Activated CD8-positive, alpha-beta T cell treated with anti-CD3 and anti-CD28 coated beads, Interleukin-2, amount 10 ng/mL, durations not matched to agents 7 days and 5 days (primary cell): Measurements from ENCODE around the gene IQCH. TPM values are rescaled to one million over a fixed set of nuclear protein-coding genes. Genes with fewer than 3 reads are reported as not detected.
A peak's percentile ranks its signal among the peaks of the same experiment; 100 is the strongest.
"Not testable (repeated sequence)": the region's sequence is repeated elsewhere in the genome, so short reads cannot be mapped to it uniquely, and the experiment has no call there.

Experiments used
- ATAC-seq: fragments of 150-1000 bp; cut with Tn5 transposase; one replicate; pipeline ENCODE4 v1.10.0; 2021; ENCODE audit warnings: moderate library complexity
- CTCF ChIA-PET: fragments of 350-600 bp; sonication (Branson Sonifier 250); formaldehyde crosslinking; loops from one replicate; lab custom pipeline; 2021; ENCODE audit warnings: antibody characterized with exemption; lab: Charles Lee
- POLR2A ChIA-PET: fragments of 350-600 bp; sonication (Branson Sonifier 250); formaldehyde crosslinking; loops from one replicate; lab custom pipeline; 2021; ENCODE audit warnings: antibody characterized with exemption; lab: Charles Lee
- DNase-seq: peaks from one replicate; pipeline ENCODE4 v3.0.0-alpha.2; 2020
- H3K27ac Mint-ChIP-seq: one replicate; pipeline ENCODE4 v1.8.0; 2021; ENCODE audit warnings: mild to moderate bottlenecking, mixed read lengths
- H3K27me3 Mint-ChIP-seq: one replicate; pipeline ENCODE4 v1.8.0; 2021; ENCODE audit warnings: low read depth, mixed read lengths
- H3K36me3 Mint-ChIP-seq: one replicate; pipeline ENCODE4 v1.8.0; 2021; ENCODE audit warnings: low read depth, mixed read lengths
- H3K4me1 Mint-ChIP-seq: one replicate; pipeline ENCODE4 v1.8.0; 2021; ENCODE audit warnings: low read depth, mixed read lengths
- H3K4me3 Mint-ChIP-seq: one replicate; pipeline ENCODE4 v1.8.0; 2021; ENCODE audit warnings: mild to moderate bottlenecking, mixed read lengths
- H3K9me3 Mint-ChIP-seq: one replicate; pipeline ENCODE4 v1.8.0; 2022; ENCODE audit warnings: mixed read lengths; ENCODE audit not compliant: insufficient read depth
- total RNA-seq, 2 experiments: library from RNA; stranded (reverse); gene quantifications; one replicate each; pipeline ENCODE4 v1.2.3, GENCODE V29; 2021

The IQCH gene
- total RNA-seq, 2 experiments from 2014 or later = 0.97 to 2.2 TPM

DNA sequence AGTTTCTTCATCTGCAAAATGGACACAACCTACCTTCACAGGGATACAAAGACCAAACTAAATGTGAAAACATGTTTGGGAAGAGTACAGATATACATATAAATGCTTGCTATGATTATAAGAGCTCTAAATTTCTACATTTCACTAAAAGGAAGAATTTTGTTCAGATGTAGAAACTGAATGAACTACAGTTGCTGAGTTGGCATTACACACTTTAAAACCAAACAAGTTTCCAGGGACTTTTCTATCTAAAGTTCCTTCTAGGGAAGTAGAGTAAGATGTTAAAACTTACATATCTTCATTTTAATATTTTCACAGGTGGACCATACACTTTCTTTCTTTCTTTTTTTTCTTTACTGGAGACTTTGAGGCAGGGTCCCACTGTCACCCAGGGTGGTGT, 4.8 kb upstream of the IQCH start:
- Mint-ChIP-seq H3K4me1 (peaks cover 26% of the 10 kb centered on the region), H3K27ac (no peak overlapping the region), H3K27me3 (peaks cover under 1% of the 10 kb centered on the region), H3K36me3 (peaks cover 42% of the 10 kb centered on the region), H3K4me3 (no peak overlapping the region), H3K9me3 (peaks cover 11% of the 10 kb centered on the region)
- DNase-seq (no peak), ATAC-seq (no peak)
- ChIA-PET POLR2A (no interaction called here), CTCF (no interaction called here)

DNA sequence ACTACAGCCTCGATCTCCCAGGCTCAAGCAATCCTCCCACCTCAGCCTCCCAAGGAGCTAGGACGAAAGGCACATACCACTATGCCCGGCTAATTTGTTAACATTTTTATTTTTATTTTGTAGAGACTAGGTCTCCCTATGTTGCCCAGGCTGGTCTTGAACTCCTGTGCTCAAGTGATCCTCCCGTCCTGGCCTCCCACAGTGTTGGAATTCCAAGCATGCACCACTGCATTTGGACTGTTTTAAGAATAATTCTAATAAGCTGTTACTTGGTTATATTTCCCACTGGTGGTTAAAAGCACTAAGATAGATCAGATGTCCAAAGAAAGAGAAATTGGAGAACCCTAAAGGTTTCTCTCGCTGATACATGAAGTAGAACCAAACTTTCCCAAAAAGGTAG, 3.3 kb upstream of the IQCH start:
- DNase-seq (no peak), ATAC-seq (no peak)
- CTCF ChIA-PET = interaction anchor here (1.1 to 2.6 kb wide), 2 partner anchors 10 to 52 kb away, joined by 3 to 12 read pairs; no protein-coding TSS in a partner anchor
- POLR2A ChIA-PET = no interaction called here
- Mint-ChIP-seq H3K27ac (no peak overlapping the region), H3K36me3 (peaks cover 29% of the 10 kb centered on the region), H3K4me1 (peaks cover 34% of the 10 kb centered on the region), H3K9me3 (peaks cover 11% of the 10 kb centered on the region), H3K4me3 (no peak overlapping the region), H3K27me3 (peaks cover 10% of the 10 kb centered on the region)

DNA sequence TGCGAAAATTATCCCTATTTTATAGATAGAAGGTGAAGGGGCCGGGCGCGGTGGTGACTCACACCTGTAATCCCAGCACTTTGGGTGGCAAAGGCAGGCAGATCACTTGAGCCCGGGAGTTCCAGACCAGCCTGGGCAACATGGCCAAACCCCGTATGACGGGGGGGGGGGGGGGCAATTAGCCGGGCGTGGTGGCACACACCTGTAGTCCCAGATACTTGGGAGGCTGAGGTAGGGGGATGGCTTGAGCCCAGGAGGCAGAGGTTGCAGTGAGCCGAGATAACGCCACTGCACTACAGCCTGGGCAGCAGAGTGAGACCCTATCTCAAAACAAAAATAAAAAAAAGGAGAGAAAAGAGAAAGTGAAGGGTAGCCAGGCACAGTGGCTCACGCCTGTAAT, 1.5 kb upstream of the IQCH start:
- Mint-ChIP-seq H3K4me3 (peak overlapping the region; percentile 92), H3K27me3 (peaks cover 11% of the 10 kb centered on the region), H3K4me1 (peaks cover 34% of the 10 kb centered on the region), H3K36me3 (peaks cover 14% of the 10 kb centered on the region), H3K27ac (peak overlapping the region; percentile 95), H3K9me3 (no peaks in the 10 kb centered on the region)
- CTCF ChIA-PET = no interaction called here
- DNase-seq (no peak), ATAC-seq (no peak)
- POLR2A ChIA-PET = no interaction called here

DNA sequence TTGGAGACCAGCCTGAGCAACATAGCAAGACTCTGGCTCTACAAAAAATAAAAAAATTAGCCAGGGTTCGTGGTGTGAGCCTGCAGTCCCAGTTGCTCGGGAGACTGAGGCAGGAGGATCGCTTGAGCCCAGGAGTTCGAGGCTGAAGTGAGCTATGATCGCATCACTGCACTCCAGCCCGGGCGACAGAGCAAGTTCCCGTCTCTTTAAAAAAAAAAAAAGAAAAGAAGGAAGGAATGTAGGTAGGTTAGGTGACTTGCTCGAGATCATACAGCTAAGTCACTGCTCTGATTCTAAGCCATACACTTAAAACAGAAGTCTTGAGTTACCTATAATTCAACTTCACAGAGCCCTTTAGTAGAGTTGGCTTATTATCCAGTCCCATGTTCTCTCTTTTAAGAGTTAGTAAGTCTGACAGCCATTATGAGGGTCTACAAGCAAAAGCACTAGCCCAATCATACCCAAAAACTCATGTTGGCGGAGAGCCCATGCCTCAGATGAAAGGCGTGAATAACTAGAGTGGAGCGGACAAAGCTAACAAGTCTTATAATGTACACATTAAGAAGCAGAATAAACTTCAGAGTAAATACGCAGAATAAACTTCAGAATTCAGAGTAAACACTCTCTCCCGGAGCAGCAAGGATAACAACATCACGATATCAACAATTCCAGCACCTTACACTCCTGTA, 893 bp upstream of the IQCH start:
- POLR2A ChIA-PET = interaction anchor here (0.7 to 1.0 kb wide), 2 partner anchors 168 to 186 kb away, joined by 3 to 4 read pairs; no protein-coding TSS in a partner anchor
- Mint-ChIP-seq H3K27me3 (peaks cover 11% of the 10 kb centered on the region), H3K36me3 (peaks cover 10% of the 10 kb centered on the region), H3K9me3 (no peaks in the 10 kb centered on the region), H3K27ac (peak overlapping the region; percentile 95), H3K4me1 (peaks cover 34% of the 10 kb centered on the region), H3K4me3 (peak overlapping the region; percentile 92)
- DNase-seq (no peak), ATAC-seq (peak; percentile 0)
- CTCF ChIA-PET = interaction anchor here (1.1 to 3.0 kb wide), 2 partner anchors 13 to 309 kb away, joined by 3 to 17 read pairs; no protein-coding TSS in a partner anchor

DNA sequence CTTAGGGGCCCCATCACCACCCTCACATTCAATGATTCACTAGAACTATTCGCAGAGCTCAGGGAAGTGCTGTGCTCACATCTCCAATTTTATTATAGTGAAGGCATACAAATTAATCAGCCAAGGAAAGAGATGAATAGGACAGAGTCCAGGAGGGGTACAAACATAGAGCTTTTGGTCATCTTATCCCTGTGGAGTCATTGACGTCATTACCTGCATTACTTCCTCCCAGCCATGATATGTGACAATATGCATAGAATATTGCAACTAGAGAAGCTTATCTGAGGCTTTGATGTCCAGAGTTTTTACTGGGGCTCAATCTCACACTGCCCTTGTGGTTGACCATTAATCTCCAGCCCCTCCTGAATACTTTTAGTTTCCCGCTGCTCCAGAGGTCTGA, 1.5 kb downstream of the IQCH start:
- no peak overlapping the region for H3K27ac Mint-ChIP-seq
- ATAC-seq (no peak), DNase-seq (no peak)
- H3K27me3 Mint-ChIP-seq = peaks cover 11% of the 10 kb centered on the region
- POLR2A ChIA-PET = no interaction called here
- CTCF ChIA-PET = interaction anchor here (3.0 kb wide), 1 partner anchor 16 kb away, joined by 17 read pairs; no protein-coding TSS in a partner anchor
- peaks cover 8% of the 10 kb centered on the region for H3K36me3 Mint-ChIP-seq
- H3K4me1 Mint-ChIP-seq = peaks cover 30% of the 10 kb centered on the region
- no peaks in the 10 kb centered on the region for H3K9me3 Mint-ChIP-seq
- peak overlapping the region; percentile 44 for H3K4me3 Mint-ChIP-seq

DNA sequence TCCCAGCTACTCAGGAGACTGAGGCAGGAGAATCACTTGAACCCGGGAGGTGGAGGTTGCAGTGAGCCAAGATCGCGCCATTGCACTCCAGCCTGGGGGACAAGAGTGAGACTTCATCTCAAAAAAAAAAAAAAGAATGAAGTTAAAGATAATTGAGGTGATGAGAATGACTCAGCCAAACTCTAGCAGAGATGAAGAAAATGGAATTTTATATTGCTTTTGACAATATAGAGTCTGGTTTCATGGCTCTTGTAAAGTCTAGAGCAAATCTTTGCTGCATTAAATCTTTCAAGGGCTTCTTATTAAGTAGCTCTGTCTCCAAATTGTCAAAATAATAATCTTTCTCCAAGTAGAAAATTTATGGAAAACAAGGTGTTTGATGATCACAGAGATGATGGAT, 3.8 kb downstream of the IQCH start:
- DNase-seq, H3K36me3 Mint-ChIP-seq, POLR2A ChIA-PET, ATAC-seq, H3K27ac Mint-ChIP-seq, H3K4me3 Mint-ChIP-seq, H3K9me3 Mint-ChIP-seq: not testable (repeated sequence)
- Mint-ChIP-seq H3K27me3 (peaks cover 15% of the 10 kb centered on the region), H3K4me1 (peaks cover 12% of the 10 kb centered on the region)
- CTCF ChIA-PET = interaction anchor here (1.7 kb wide), 1 partner anchor 18 kb away, joined by 5 read pairs; no protein-coding TSS in a partner anchor

DNA sequence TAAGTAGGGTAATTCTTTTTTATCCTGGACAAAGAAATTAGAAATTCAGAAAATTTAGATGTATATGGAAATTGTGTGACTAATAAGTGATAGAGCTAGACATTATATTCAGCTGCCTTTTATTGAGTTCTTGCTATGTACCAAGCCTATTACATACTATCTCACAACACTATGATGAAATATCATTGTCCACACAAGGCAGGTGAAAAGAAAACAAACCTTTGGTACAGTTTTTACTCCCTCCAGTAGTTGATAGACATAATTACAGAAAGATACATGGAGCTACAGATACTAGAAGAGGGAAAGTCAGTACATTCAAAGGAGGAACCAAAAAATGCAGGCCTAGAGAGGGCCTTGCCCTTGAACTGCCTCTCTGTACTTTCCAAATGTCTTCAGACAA, 4.8 kb downstream of the IQCH start:
- H3K36me3 Mint-ChIP-seq = no peaks in the 10 kb centered on the region
- DNase-seq (no peak), ATAC-seq (no peak)
- H3K4me3 Mint-ChIP-seq = no peak overlapping the region
- peaks cover 11% of the 10 kb centered on the region for H3K4me1 Mint-ChIP-seq
- no peaks in the 10 kb centered on the region for H3K9me3 Mint-ChIP-seq
- ChIA-PET CTCF (interaction anchor here (0.9 kb wide), 1 partner anchor 45 kb away, joined by 3 read pairs; no protein-coding TSS in a partner anchor), POLR2A (no interaction called here)
- no peak overlapping the region for H3K27ac Mint-ChIP-seq
- H3K27me3 Mint-ChIP-seq = peaks cover 15% of the 10 kb centered on the region

DNA sequence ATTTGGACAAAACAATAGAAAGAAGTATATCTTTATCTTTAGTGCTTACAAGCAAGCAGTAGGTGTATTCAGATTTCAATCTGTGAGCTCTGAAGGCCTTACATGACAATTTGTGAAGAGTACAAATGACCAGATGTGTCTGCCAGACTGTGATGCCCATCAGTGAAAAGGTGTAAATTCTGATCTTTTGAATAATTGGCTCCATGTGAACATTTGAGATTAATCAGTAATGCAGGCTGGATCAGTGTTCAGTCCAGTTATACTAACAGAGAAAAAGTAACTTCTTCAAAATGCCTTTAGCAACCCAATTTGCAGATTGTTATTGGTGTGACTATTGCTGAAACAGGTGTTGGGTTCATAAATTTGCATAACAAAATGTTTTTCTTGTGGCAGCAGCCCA, 5.2 kb downstream of the IQCH start:
- POLR2A ChIA-PET = no interaction called here
- DNase-seq = no peak
- CTCF ChIA-PET = interaction anchor here (0.9 kb wide), 1 partner anchor 44 kb away, joined by 3 read pairs; no protein-coding TSS in a partner anchor
- Mint-ChIP-seq H3K4me1 (peaks cover 8% of the 10 kb centered on the region), H3K27ac (no peak overlapping the region), H3K27me3 (peaks cover 16% of the 10 kb centered on the region), H3K36me3 (no peaks in the 10 kb centered on the region), H3K9me3 (no peaks in the 10 kb centered on the region), H3K4me3 (no peak overlapping the region)
- ATAC-seq = no peak

DNA sequence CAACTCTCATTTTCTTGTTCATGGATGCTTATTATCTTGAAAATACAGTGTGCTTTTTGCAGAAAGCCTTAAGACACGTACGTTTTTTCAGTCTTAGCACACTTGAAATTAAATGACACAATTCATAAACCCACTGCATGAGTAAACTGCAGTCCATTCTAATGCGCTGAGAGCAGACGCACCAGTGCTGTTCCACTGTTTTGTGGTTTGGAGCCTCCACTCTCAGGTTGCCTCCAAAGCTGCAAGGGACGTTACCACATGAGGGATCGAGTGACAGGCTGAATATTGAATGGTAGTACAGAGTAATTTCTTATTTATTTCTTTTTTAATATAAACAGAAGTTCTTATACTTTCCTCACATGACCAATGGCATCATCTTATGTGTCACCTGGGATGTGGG, 12.3 kb downstream of the IQCH start:
- Mint-ChIP-seq H3K27ac (no peak overlapping the region), H3K4me3 (no peak overlapping the region), H3K36me3 (no peaks in the 10 kb centered on the region), H3K4me1 (no peaks in the 10 kb centered on the region), H3K9me3 (no peaks in the 10 kb centered on the region), H3K27me3 (peaks cover 28% of the 10 kb centered on the region)
- ATAC-seq = no peak
- ChIA-PET CTCF (no interaction called here), POLR2A (interaction anchor here (0.6 kb wide), 1 partner anchor 877 kb away, joined by 4 read pairs; no protein-coding TSS in a partner anchor)
- DNase-seq = no peak

DNA sequence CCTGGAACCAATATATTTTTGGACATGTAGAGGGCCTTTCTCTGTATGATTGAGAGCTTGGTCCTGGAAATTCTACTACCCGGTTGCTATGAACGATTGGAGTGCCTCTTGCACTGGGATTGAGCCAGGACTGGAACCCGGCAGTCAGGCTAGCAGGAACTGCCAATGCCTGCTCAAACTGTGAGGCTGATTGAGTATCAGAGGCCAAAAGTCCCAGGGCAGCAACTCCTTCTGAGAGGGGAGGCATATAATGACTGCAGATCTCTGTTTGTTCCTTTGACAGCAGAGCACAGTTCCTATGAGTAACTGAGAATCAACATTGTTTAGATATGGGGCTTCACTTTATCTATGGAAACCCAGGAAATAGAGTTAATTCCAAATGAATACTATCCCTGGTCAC, 12.9 kb downstream of the IQCH start:
- no peaks in the 10 kb centered on the region for H3K36me3 Mint-ChIP-seq
- H3K4me3 Mint-ChIP-seq = no peak overlapping the region
- DNase-seq (no peak), ATAC-seq (no peak)
- H3K27me3 Mint-ChIP-seq = peaks cover 25% of the 10 kb centered on the region
- no peaks in the 10 kb centered on the region for H3K4me1 Mint-ChIP-seq
- CTCF ChIA-PET = no interaction called here
- POLR2A ChIA-PET = no interaction called here
- no peak overlapping the region for H3K27ac Mint-ChIP-seq
- H3K9me3 Mint-ChIP-seq = no peaks in the 10 kb centered on the region

DNA sequence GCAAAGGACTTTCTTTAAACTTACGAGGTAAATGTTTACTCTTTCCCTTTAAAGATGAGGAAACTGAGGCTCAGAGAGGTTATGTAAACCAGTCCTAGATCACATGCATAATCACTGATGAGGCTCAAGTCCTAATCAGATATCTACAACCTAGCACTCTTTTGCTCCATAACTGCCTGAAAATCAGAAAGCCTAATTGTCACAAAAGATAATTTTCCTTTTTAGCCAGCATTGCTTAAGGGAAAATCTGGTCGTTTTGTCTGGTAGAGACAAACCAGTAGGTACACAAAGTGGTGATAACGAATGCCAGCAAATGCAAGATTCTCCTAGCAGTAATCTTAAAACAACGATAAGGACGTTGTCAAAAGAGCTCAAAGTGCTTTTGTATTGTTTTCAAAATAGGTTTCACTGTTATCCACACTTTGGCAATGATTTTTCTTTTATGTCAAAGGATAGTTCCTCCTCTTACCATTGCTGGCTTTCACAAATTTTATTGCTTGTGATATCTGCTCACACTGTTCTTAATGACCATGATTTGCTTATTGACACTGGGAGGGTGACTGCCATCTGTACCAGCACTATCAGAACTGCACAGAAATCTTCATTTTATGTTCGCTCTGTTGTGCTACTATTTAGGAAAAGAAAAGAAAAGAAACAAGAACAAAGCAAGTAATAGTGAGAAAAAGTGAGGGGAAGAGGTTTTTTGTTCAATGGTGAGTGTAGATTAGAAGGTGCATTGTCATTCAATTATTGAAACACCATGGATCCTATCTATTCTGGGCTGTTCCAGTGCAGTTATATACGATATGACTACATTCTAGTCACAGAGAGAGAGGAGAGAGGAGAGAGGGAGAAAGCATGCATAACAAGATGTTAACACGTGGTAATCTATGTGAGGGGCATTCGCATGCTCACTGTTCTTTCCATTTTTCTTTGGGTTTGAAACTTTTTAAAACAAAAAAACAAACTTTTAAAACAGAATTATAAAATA, 13.7 kb downstream of the IQCH start:
- Mint-ChIP-seq H3K27me3 (peaks cover 29% of the 10 kb centered on the region), H3K27ac (no peak overlapping the region), H3K9me3 (no peaks in the 10 kb centered on the region), H3K4me1 (no peaks in the 10 kb centered on the region), H3K4me3 (no peak overlapping the region), H3K36me3 (no peaks in the 10 kb centered on the region)
- CTCF ChIA-PET = no interaction called here
- POLR2A ChIA-PET = no interaction called here
- no peak for ATAC-seq
- DNase-seq = no peak
